22Rv1 (cell line): Measurements from ENCODE around the gene ATXN7L1.

Experiments
- CTCF ChIP-seq: fragments of 450-650 bp; IDR thresholded peaks from 2 replicates; pipeline ENCODE4 v1.5.1; 2017; ENCODE audit warnings: mild to moderate bottlenecking
- ZFX ChIP-seq: fragments of 450-650 bp; IDR thresholded peaks from 2 replicates; pipeline ENCODE4 v1.6.1; 2017; ENCODE audit warnings: antibody characterized with exemption, borderline replicate concordance

DNA sequence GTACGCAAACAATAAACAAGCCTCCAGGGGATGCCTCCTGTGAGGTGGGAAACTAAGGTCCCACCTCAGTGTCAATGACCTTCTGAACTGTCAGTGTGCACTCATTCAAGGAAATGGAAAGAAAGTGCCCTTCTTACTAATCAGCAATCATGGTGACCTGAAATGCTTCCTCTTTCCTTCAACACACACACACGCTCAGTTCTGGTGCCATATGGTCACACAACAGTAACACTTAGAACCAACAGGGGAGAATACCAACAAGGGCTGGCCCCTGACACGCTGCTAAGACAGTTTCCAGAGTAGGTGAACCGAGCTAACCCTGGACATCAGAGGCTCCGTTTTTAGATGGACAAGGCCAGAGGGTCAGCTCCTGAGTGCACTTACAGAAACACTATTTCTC lies 253.0 kb downstream of the ATXN7L1 start:
- TF ChIP-seq CTCF = no peak
- no peak for TF ChIP-seq ZFX
